C4-2B (cell line): ENCODE results near the gene CCDC92.

Experiments
- ZFX ChIP-seq: fragments of 450-650 bp; IDR thresholded peaks from 2 replicates; pipeline ENCODE4 v1.6.1; 2017
- TF ChIP-seq, protein P1 (sequence below): fragments of 450-650 bp; conservative IDR thresholded peaks from 2 replicates; pipeline ENCODE4 v1.5.1; 2017; ENCODE audit warnings: mild to moderate bottlenecking

DNA sequence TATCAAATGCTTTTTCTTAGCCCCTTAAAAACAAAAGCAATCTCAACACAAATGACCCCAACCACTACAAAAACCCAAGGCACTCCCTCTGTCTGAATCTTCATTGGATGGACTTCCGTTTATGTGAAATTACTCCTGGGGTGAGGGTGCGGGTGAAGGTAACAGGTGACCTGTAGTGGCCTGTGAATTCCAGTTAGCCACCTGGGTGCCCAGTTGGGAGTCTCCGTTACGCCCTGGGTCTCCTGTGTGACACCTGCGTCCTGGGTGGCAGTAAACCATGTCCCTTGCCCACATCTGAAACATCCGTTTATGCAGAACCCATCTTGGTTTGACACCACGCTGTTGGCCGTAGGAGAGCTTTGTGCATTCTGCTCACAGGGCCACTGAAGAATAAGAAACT, 62.6 kb downstream of the CCDC92 start:
- TF ChIP-seq, protein P1, sequence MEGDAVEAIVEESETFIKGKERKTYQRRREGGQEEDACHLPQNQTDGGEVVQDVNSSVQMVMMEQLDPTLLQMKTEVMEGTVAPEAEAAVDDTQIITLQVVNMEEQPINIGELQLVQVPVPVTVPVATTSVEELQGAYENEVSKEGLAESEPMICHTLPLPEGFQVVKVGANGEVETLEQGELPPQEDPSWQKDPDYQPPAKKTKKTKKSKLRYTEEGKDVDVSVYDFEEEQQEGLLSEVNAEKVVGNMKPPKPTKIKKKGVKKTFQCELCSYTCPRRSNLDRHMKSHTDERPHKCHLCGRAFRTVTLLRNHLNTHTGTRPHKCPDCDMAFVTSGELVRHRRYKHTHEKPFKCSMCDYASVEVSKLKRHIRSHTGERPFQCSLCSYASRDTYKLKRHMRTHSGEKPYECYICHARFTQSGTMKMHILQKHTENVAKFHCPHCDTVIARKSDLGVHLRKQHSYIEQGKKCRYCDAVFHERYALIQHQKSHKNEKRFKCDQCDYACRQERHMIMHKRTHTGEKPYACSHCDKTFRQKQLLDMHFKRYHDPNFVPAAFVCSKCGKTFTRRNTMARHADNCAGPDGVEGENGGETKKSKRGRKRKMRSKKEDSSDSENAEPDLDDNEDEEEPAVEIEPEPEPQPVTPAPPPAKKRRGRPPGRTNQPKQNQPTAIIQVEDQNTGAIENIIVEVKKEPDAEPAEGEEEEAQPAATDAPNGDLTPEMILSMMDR, result no peak
- TF ChIP-seq ZFX, result no peak
